ENCODE results near the gene TSR2. TPM values are rescaled to one million over a fixed set of nuclear protein-coding genes. Genes with fewer than 3 reads are reported as not detected.

The TSR2 gene
- total and polyA plus RNA-seq, 2 experiments from 2014 or later = 26.0 to 60.1 TPM

- TF ChIP-seq CTCF (conservative IDR thresholded peaks at IDR 0.05; ENCODE audit: low read depth in 2 of 2) = no peak
- no peak for TF ChIP-seq EZH2phosphoT487 (IDR thresholded peaks at IDR 0.05; ENCODE audit: unreplicated experiment)
- no peak for TF ChIP-seq NANOG (IDR thresholded peaks at IDR 0.05; ENCODE audit: borderline replicate concordance)
- TF ChIP-seq EZH2 (IDR thresholded peaks at IDR 0.05; ENCODE audit: low read depth, unreplicated experiment) = no peak
- TF ChIP-seq CREB1 (CRISPR knock-in tag; IDR thresholded peaks at IDR 0.05; ENCODE audit: low read depth) = no peak
- TF ChIP-seq ETS1 (IDR thresholded peaks at IDR 0.05) = no peak
- TF ChIP-seq JUNB (IDR thresholded peaks at IDR 0.05; ENCODE audit: unreplicated experiment) = no peak
- no peak for TF ChIP-seq ZNF114 (CRISPR knock-in tag; IDR thresholded peaks at IDR 0.05)
- TF ChIP-seq REST (IDR thresholded peaks at IDR 0.05; ENCODE audit: unreplicated experiment) = no peak
Measured at GRCh38 chrX:54397113-54397512, 43.1 kb upstream of the TSR2 start (continued).

GRCh38 chrX:54407266-54407665 is 32.9 kb upstream of the TSR2 start:
- ATAC-seq (no peak), DNase-seq (ENCODE audit: low spot score) (no peak)
- H3F3A ChIP-seq (replicated peaks; ENCODE audit: low read depth) = no peaks in the 10 kb centered on the region
- no peak overlapping the region for H3K27ac ChIP-seq (ENCODE audit: low read depth)
- no peak overlapping the region for H3K27ac Mint-ChIP-seq
- H3K4me2 ChIP-seq = no peak overlapping the region
- no peak overlapping the region for H3K4me3 ChIP-seq
- no peaks in the 10 kb centered on the region for H3K9me3 Mint-ChIP-seq
- H3K27me3 Mint-ChIP-seq (ENCODE audit: insufficient read depth, low read depth, poor library complexity) = peaks cover 2% of the 10 kb centered on the region
- no peak overlapping the region for H3K4me3 Mint-ChIP-seq
- H3K36me3 Mint-ChIP-seq (ENCODE audit: low read depth) = no peaks in the 10 kb centered on the region
- H3K79me2 ChIP-seq (replicated peaks; ENCODE audit: insufficient read depth) = no peaks in the 10 kb centered on the region
- no peaks in the 10 kb centered on the region for H3K4me1 Mint-ChIP-seq
- H2AFZ ChIP-seq = no peak overlapping the region
- H4K20me1 ChIP-seq (replicated peaks; ENCODE audit: insufficient read depth) = no peaks in the 10 kb centered on the region
- H3K9me2 ChIP-seq (ENCODE audit: insufficient read depth) = no peaks in the 10 kb centered on the region
- H3K4me1 ChIP-seq (ENCODE audit: insufficient read depth) = no peaks in the 10 kb centered on the region
- H3K27me3 ChIP-seq (ENCODE audit: insufficient read depth) = no peaks in the 10 kb centered on the region
- TF ChIP-seq CTCF (conservative IDR thresholded peaks at IDR 0.05; ENCODE audit: low read depth in 2 of 2) (no peak), STAT1 (IDR thresholded peaks at IDR 0.05; ENCODE audit: unreplicated experiment) (no peak), NANOG (IDR thresholded peaks at IDR 0.05; ENCODE audit: borderline replicate concordance) (no peak), POLR2AphosphoS5 (IDR thresholded peaks at IDR 0.05; ENCODE audit: low read depth) (no peak), JUNB (IDR thresholded peaks at IDR 0.05; ENCODE audit: unreplicated experiment) (no peak), ZNF114 (CRISPR knock-in tag; IDR thresholded peaks at IDR 0.05) (no peak), ETS1 (IDR thresholded peaks at IDR 0.05) (no peak), CREB1 (CRISPR knock-in tag; IDR thresholded peaks at IDR 0.05; ENCODE audit: low read depth) (no peak)
- no peaks in the 10 kb centered on the region for H3K36me3 ChIP-seq (ENCODE audit: insufficient read depth)

All from GM23338 (cell line).